G401 (cell line): ENCODE data around the gene MKRN2OS. TPM values are rescaled to one million over a fixed set of nuclear protein-coding genes. Genes with fewer than 3 reads are reported as not detected.

Experiments
- DNase-seq: peaks from one replicate; pipeline ENCODE4 v3.0.0-alpha.2; 2015; ENCODE audit warnings: low spot score
- in situ Hi-C: cut with HindIII; loops from 2 replicates; pipeline ENCODE4 v1.10.0; 2016; ENCODE audit warnings: low sequenced_read_pairs, mixed read lengths
- total RNA-seq: library from RNA; depleted of rRNA; stranded (reverse); fragments of >200 nt; shearing (Covaris generic); gene quantifications from 2 replicates; pipeline ENCODE4 v1.2.3, GENCODE V29; 2014

MKRN2OS gene
- total RNA-seq, 1 experiment from 2014 or later: not detected

- DNase-seq: peak; percentile 44
- in situ Hi-C loops: no loop called here
Observed at GRCh38 chr3:12522721-12523120, 22.6 kb downstream of the MKRN2OS start.

- no peak for DNase-seq
- in situ Hi-C loops: no loop called here
Observed at GRCh38 chr3:12521010-12521409, 24.3 kb downstream of the MKRN2OS start.

- DNase-seq: no peak
- in situ Hi-C loops: no loop called here
Observed at GRCh38 chr3:12518261-12519028, 26.9 kb downstream of the MKRN2OS start.

GRCh38 chr3:12516873-12517272 is 28.4 kb downstream of the MKRN2OS start:
- in situ Hi-C loops: no loop called here
- DNase-seq: no peak

GRCh38 chr3:12515631-12516030 is 29.7 kb downstream of the MKRN2OS start:
- in situ Hi-C loops: no loop called here
- no peak for DNase-seq

GRCh38 chr3:12513694-12514446 is 31.4 kb downstream of the MKRN2OS start:
- in situ Hi-C loops: no loop called here
- no peak for DNase-seq

GRCh38 chr3:12512534-12513118 is 32.7 kb downstream of the MKRN2OS start:
- in situ Hi-C loops: no loop called here
- DNase-seq: no peak

- in situ Hi-C loops: no loop called here
- no peak for DNase-seq
Observed at GRCh38 chr3:12509466-12509865, 35.8 kb downstream of the MKRN2OS start.

- no peak for DNase-seq
- in situ Hi-C loops: no loop called here
Observed at GRCh38 chr3:12508291-12508700, 37.0 kb downstream of the MKRN2OS start.

GRCh38 chr3:12507591-12508281 is 37.6 kb downstream of the MKRN2OS start:
- DNase-seq: no peak
- in situ Hi-C loops: no loop called here

- in situ Hi-C loops: no loop called here
- no peak for DNase-seq
Observed at GRCh38 chr3:12506201-12506709, 39.0 kb downstream of the MKRN2OS start.

- in situ Hi-C loops: no loop called here
Observed at GRCh38 chr3:12503126-12503957, 42.0 kb downstream of the MKRN2OS start.

GRCh38 chr3:12501360-12502020 is 43.8 kb downstream of the MKRN2OS start:
- no peak for DNase-seq
- in situ Hi-C loops: no loop called here

More at GRCh38 chr3:12503126-12503957, 42.0 kb downstream of the MKRN2OS start:
- DNase-seq: peak; percentile 15

GRCh38 chr3:12499474-12499873 is 45.8 kb downstream of the MKRN2OS start:
- in situ Hi-C loops: no loop called here

GRCh38 chr3:12496453-12496761 is 48.9 kb downstream of the MKRN2OS start:
- DNase-seq: no peak
- in situ Hi-C loops: no loop called here

More at GRCh38 chr3:12499474-12499873, 45.8 kb downstream of the MKRN2OS start:
- DNase-seq: no peak

- in situ Hi-C loops: no loop called here
- no peak for DNase-seq
Observed at GRCh38 chr3:12495749-12496452, 49.4 kb downstream of the MKRN2OS start.

GRCh38 chr3:12490547-12490946 is 54.8 kb downstream of the MKRN2OS start:
- no peak for DNase-seq
- in situ Hi-C loops: no loop called here

GRCh38 chr3:12489832-12490231 is 55.5 kb downstream of the MKRN2OS start:
- in situ Hi-C loops: no loop called here
- DNase-seq: peak; percentile 85
